HUES6 (cell line): ENCODE measurements around the gene UBL4B.

ENCODE experiments used
- H3K27ac ChIP-seq: 2 replicates; pipeline ENCODE4 v1.7.0; 2013; ENCODE audit warnings: low read depth, mild to moderate bottlenecking, low read length, inconsistent platforms
- H3K27me3 ChIP-seq: 2 replicates; pipeline ENCODE4 v1.6.1; 2013; ENCODE audit warnings: low read length; ENCODE audit not compliant: control insufficient read depth, insufficient read depth
- H3K36me3 ChIP-seq: 2 replicates; pipeline ENCODE4 v1.6.1; 2013; ENCODE audit warnings: low read length; ENCODE audit not compliant: control insufficient read depth, insufficient read depth
- H3K4me1 ChIP-seq: 2 replicates; pipeline ENCODE4 v1.6.1; 2013; ENCODE audit warnings: low read length; ENCODE audit not compliant: control insufficient read depth, insufficient read depth
- H3K4me3 ChIP-seq: 2 replicates; pipeline ENCODE4 v1.5.1; 2013; ENCODE audit warnings: low read depth, low read length
- H3K9ac ChIP-seq: one replicate; pipeline ENCODE4 v1.6.1; 2013; ENCODE audit warnings: mild to moderate bottlenecking, low read length
- H3K9me3 ChIP-seq: 2 replicates; pipeline ENCODE4 v1.6.1; 2013; ENCODE audit warnings: low read depth, low read length; ENCODE audit not compliant: control insufficient read depth, insufficient read depth

Gene UBL4B

DNA sequence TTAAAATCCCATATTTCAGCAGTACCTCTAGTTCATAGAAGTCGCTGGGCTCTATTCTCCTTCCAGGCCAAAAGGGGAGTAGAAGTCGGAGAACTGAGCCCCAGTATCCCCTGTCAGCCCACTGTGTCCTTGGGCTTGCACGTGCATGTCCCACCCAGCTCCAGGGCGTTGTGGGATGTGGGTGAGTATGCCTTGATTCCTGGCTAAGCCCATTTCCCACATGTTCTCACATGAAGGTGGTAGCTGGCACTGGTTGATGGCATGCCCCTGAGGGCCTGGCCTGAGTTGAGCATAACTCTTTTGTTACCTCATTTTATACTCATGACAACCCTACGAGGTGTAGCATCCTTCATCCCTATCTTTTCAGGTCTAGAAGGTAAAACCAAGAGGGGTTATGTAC, 46.0 kb downstream of the UBL4B start:
- Histone ChIP-seq H3K27ac (no peak overlapping the region), H3K27me3 (peaks cover 46% of the 10 kb centered on the region), H3K4me1 (no peaks in the 10 kb centered on the region), H3K36me3 (no peaks in the 10 kb centered on the region), H3K4me3 (no peak overlapping the region), H3K9ac (no peak overlapping the region), H3K9me3 (no peaks in the 10 kb centered on the region)

DNA sequence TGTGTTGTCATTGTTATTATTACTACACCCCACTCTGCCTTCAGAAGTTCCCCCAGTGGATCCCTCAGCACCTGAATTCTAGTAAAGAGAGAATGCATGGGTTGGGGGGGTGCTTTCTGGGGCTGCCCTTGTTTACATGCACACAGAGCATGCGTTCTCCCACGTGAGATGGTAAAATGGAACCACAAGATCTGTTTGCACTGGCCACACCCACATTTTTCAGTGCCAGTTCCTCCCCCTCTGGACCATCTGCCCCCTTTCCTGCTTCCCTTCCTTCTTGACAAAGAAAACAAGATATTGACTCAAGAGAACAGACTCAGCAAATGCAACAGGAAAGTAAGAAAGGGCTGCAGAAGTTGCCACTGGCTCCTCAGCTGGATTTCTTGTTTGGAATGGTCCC, 46.9 kb downstream of the UBL4B start:
- Histone ChIP-seq H3K27ac (no peak overlapping the region), H3K36me3 (no peaks in the 10 kb centered on the region), H3K4me1 (peaks cover 3% of the 10 kb centered on the region; the same call in 1 of the 2 replicates)

DNA sequence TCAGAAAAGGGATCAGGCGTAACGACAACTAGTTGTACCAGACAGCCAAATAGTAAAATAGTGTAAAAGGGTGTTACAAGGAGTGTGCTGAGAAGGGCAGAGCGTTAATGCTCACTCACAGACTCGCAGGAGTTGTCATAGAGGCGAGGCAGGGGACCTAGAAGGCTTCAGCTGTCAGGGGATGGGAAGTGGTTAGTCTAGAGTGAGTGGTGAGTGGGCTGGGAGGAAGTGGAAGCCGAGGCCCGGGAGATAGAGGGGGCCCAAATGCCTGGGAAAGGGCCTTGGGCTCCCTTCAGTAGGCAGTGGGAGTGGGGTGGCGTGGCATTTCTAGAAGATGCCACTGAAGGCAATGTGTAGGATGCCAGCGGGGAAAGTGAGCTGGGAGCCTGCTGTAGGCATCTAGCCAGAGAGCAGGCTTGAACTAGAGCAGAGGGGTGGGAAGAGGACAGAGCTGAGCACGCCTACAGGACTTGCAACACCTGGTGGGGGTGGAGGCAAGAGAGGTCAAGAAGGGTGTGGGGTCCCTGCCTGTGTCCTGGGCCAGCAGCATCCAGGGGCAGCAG, 48.4 kb downstream of the UBL4B start:
- no peaks in the 10 kb centered on the region for H3K36me3 ChIP-seq
- no peak overlapping the region for H3K9ac ChIP-seq
- H3K9me3 ChIP-seq: no peaks in the 10 kb centered on the region
- peaks cover 3% of the 10 kb centered on the region; the same call in 1 of the 2 replicates for H3K4me1 ChIP-seq
- peaks cover 25% of the 10 kb centered on the region for H3K27me3 ChIP-seq
- no peak overlapping the region for H3K27ac ChIP-seq
- H3K4me3 ChIP-seq: no peak overlapping the region

More for the DNA sequence above, 46.9 kb downstream of the UBL4B start:
- H3K27me3 ChIP-seq: peaks cover 39% of the 10 kb centered on the region
- no peak overlapping the region for H3K9ac ChIP-seq
- H3K4me3 ChIP-seq: no peak overlapping the region
- no peaks in the 10 kb centered on the region for H3K9me3 ChIP-seq

DNA sequence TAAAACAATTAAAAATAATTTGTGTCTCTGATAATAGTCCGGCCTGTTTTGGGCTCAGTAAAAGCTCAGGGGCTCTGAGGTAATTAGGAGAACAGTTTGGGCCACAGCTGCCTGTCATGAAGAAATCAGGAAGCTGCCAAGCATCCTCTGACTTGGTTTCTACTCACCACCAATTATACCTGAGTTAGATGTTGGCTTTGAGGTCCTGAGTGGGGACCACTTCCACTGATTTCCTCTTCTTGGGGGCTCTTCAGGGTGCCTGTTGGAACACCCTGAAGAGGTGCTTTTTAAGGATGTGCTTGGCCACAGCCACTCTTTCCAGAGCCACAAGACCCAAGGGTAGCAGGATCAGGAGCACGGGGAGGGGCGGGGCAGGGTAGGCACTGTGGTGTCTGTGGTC, 48.9 kb downstream of the UBL4B start:
- Histone ChIP-seq H3K9ac (no peak overlapping the region), H3K4me3 (no peak overlapping the region), H3K27me3 (peaks cover 20% of the 10 kb centered on the region; the same call in 1 of the 2 replicates), H3K36me3 (no peaks in the 10 kb centered on the region), H3K9me3 (no peaks in the 10 kb centered on the region), H3K27ac (no peak overlapping the region), H3K4me1 (peaks cover 3% of the 10 kb centered on the region; the same call in 1 of the 2 replicates)

DNA sequence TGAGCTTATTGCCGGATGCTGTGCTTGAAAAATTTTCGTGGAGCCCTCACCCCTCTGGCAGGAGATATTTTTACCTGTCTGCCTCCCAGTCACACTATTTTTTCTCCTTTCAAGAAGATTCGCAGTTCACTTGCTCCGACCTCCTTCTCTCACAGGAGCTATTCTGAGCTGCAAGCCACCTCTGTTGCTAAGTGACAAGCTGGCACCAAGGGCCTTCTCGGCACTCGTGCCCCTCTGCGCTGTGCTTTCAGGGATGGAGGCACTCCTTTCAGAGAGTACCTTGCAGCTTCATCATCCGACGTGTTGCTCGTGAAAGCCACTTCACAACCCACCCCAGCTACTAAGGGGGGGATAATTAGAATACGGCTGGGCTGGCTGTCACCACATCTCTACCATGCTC, 49.6 kb downstream of the UBL4B start:
- peaks cover 14% of the 10 kb centered on the region; the same call in 1 of the 2 replicates for H3K27me3 ChIP-seq
- no peak overlapping the region for H3K9ac ChIP-seq
- H3K4me1 ChIP-seq: peaks cover 3% of the 10 kb centered on the region; the same call in 1 of the 2 replicates
- H3K9me3 ChIP-seq: no peaks in the 10 kb centered on the region
- H3K27ac ChIP-seq: no peak overlapping the region
- no peak overlapping the region for H3K4me3 ChIP-seq
- H3K36me3 ChIP-seq: no peaks in the 10 kb centered on the region
